ENCODE results near the gene GNAI3. TPM values are rescaled to one million over a fixed set of nuclear protein-coding genes. Genes with fewer than 3 reads are reported as not detected.

GNAI3 gene
- total RNA-seq, 1 experiment from 2014 or later = 17.9 TPM

GRCh38 chr1:109630898-109631512 lies 82.6 kb downstream of the GNAI3 start:
- H3K4me1 ChIP-seq (replicated peaks) = peaks cover under 1% of the 10 kb centered on the region
- no peak overlapping the region for H3K27ac ChIP-seq
- H3K27me3 ChIP-seq (replicated peaks) = no peaks in the 10 kb centered on the region
- no peak for DNase-seq (ENCODE audit: low read depth in 1 of 2, low spot score in 2 of 2)
- H3K4me3 ChIP-seq = no peak overlapping the region
- H3K9me3 ChIP-seq (replicated peaks) = no peaks in the 10 kb centered on the region
- H3K36me3 ChIP-seq = peaks cover 52% of the 10 kb centered on the region

GRCh38 chr1:109631513-109632505 lies 83.4 kb downstream of the GNAI3 start:
- DNase-seq (ENCODE audit: low read depth in 1 of 2, low spot score in 2 of 2) = peak in 1 of 2 experiments; percentile 30
- Histone ChIP-seq H3K27ac (no peak overlapping the region), H3K4me3 (no peak overlapping the region), H3K4me1 (replicated peaks) (peaks cover 7% of the 10 kb centered on the region), H3K36me3 (peaks cover 46% of the 10 kb centered on the region), H3K27me3 (replicated peaks) (no peaks in the 10 kb centered on the region), H3K9me3 (replicated peaks) (no peaks in the 10 kb centered on the region)

GRCh38 chr1:109632671-109633346 lies 84.4 kb downstream of the GNAI3 start:
- Histone ChIP-seq H3K36me3 (peaks cover 36% of the 10 kb centered on the region), H3K27ac (no peak overlapping the region), H3K27me3 (replicated peaks) (no peaks in the 10 kb centered on the region), H3K4me1 (replicated peaks) (peaks cover 7% of the 10 kb centered on the region), H3K4me3 (no peak overlapping the region), H3K9me3 (replicated peaks) (no peaks in the 10 kb centered on the region)
- peak in 1 of 2 experiments; percentile 36 for DNase-seq (ENCODE audit: low read depth in 1 of 2, low spot score in 2 of 2)

- Histone ChIP-seq H3K27me3 (replicated peaks) (no peaks in the 10 kb centered on the region), H3K4me3 (no peak overlapping the region), H3K9me3 (replicated peaks) (no peaks in the 10 kb centered on the region), H3K27ac (no peak overlapping the region), H3K36me3 (peaks cover 21% of the 10 kb centered on the region), H3K4me1 (replicated peaks) (peaks cover 7% of the 10 kb centered on the region)
- no peak for DNase-seq (ENCODE audit: low read depth in 1 of 2, low spot score in 2 of 2)
These were observed 85.9 kb downstream of the GNAI3 start for GRCh38 chr1:109634292-109634691.

GRCh38 chr1:109634771-109635750 lies 86.6 kb downstream of the GNAI3 start:
- Histone ChIP-seq H3K27ac (no peak overlapping the region), H3K4me3 (no peak overlapping the region), H3K27me3 (replicated peaks) (no peaks in the 10 kb centered on the region), H3K4me1 (replicated peaks) (peaks cover 9% of the 10 kb centered on the region), H3K36me3 (peaks cover 13% of the 10 kb centered on the region), H3K9me3 (replicated peaks) (no peaks in the 10 kb centered on the region)
- no peak for DNase-seq (ENCODE audit: low read depth in 1 of 2, low spot score in 2 of 2)

- H3K4me1 ChIP-seq (replicated peaks) = peaks cover 14% of the 10 kb centered on the region
These were observed 87.4 kb downstream of the GNAI3 start for GRCh38 chr1:109635862-109636200.

GRCh38 chr1:109636201-109636952 lies 88.0 kb downstream of the GNAI3 start:
- no peaks in the 10 kb centered on the region for H3K9me3 ChIP-seq (replicated peaks)
- peak; percentile 27 to 36 for DNase-seq (ENCODE audit: low read depth in 1 of 2, low spot score in 2 of 2)
- H3K27ac ChIP-seq = no peak overlapping the region
- peaks cover 14% of the 10 kb centered on the region for H3K4me1 ChIP-seq (replicated peaks)
- no peaks in the 10 kb centered on the region for H3K27me3 ChIP-seq (replicated peaks)
- H3K4me3 ChIP-seq = no peak overlapping the region
- H3K36me3 ChIP-seq = peaks cover 3% of the 10 kb centered on the region

More at GRCh38 chr1:109635862-109636200, 87.4 kb downstream of the GNAI3 start:
- Histone ChIP-seq H3K36me3 (peaks cover 9% of the 10 kb centered on the region), H3K27me3 (replicated peaks) (no peaks in the 10 kb centered on the region), H3K4me3 (no peak overlapping the region), H3K27ac (no peak overlapping the region), H3K9me3 (replicated peaks) (no peaks in the 10 kb centered on the region)
- DNase-seq (ENCODE audit: low read depth in 1 of 2, low spot score in 2 of 2) = peak in 1 of 2 experiments; percentile 30

GRCh38 chr1:109637446-109637845 lies 89.0 kb downstream of the GNAI3 start:
- no peaks in the 10 kb centered on the region for H3K27me3 ChIP-seq (replicated peaks)
- H3K27ac ChIP-seq = no peak overlapping the region
- no peak overlapping the region for H3K4me3 ChIP-seq
- no peak for DNase-seq (ENCODE audit: low read depth in 1 of 2, low spot score in 2 of 2)
- H3K9me3 ChIP-seq (replicated peaks) = no peaks in the 10 kb centered on the region
- peaks cover 14% of the 10 kb centered on the region for H3K4me1 ChIP-seq (replicated peaks)
- no peaks in the 10 kb centered on the region; the same call in 1 of the 2 replicates for H3K36me3 ChIP-seq

GRCh38 chr1:109639063-109639840 lies 90.8 kb downstream of the GNAI3 start:
- no peaks in the 10 kb centered on the region for H3K36me3 ChIP-seq
- H3K27ac ChIP-seq = no peak overlapping the region
- H3K9me3 ChIP-seq (replicated peaks) = no peaks in the 10 kb centered on the region
- no peaks in the 10 kb centered on the region for H3K27me3 ChIP-seq (replicated peaks)
- peaks cover 22% of the 10 kb centered on the region for H3K4me1 ChIP-seq (replicated peaks)
- no peak overlapping the region for H3K4me3 ChIP-seq
- no peak for DNase-seq (ENCODE audit: low read depth in 1 of 2, low spot score in 2 of 2)

GRCh38 chr1:109639841-109640184 lies 91.4 kb downstream of the GNAI3 start:
- Histone ChIP-seq H3K4me3 (no peak overlapping the region), H3K4me1 (replicated peaks) (peaks cover 27% of the 10 kb centered on the region), H3K27ac (no peak overlapping the region), H3K36me3 (no peaks in the 10 kb centered on the region), H3K9me3 (replicated peaks) (no peaks in the 10 kb centered on the region), H3K27me3 (replicated peaks) (no peaks in the 10 kb centered on the region)
- peak in 1 of 2 experiments; percentile 36 for DNase-seq (ENCODE audit: low read depth in 1 of 2, low spot score in 2 of 2)

GRCh38 chr1:109640285-109640865 lies 92.0 kb downstream of the GNAI3 start:
- Histone ChIP-seq H3K27me3 (replicated peaks) (no peaks in the 10 kb centered on the region), H3K27ac (no peak overlapping the region), H3K9me3 (replicated peaks) (no peaks in the 10 kb centered on the region), H3K4me3 (no peak overlapping the region), H3K4me1 (replicated peaks) (peaks cover 30% of the 10 kb centered on the region), H3K36me3 (no peaks in the 10 kb centered on the region)
- DNase-seq (ENCODE audit: low read depth in 1 of 2, low spot score in 2 of 2) = peak; percentile 50 to 88
